HUES6 (cell line): ENCODE results near the gene KIF3A.
"Not testable (repeated sequence)": the region's sequence is repeated elsewhere in the genome, so short reads cannot be mapped to it uniquely, and the experiment has no call there.

Source experiments
- H3K27ac ChIP-seq: 2 replicates; pipeline ENCODE4 v1.7.0; 2013; ENCODE audit warnings: low read depth, mild to moderate bottlenecking, low read length, inconsistent platforms
- H3K27me3 ChIP-seq: 2 replicates; pipeline ENCODE4 v1.6.1; 2013; ENCODE audit warnings: low read length; ENCODE audit not compliant: control insufficient read depth, insufficient read depth
- H3K36me3 ChIP-seq: 2 replicates; pipeline ENCODE4 v1.6.1; 2013; ENCODE audit warnings: low read length; ENCODE audit not compliant: control insufficient read depth, insufficient read depth
- H3K4me1 ChIP-seq: 2 replicates; pipeline ENCODE4 v1.6.1; 2013; ENCODE audit warnings: low read length; ENCODE audit not compliant: control insufficient read depth, insufficient read depth
- H3K4me3 ChIP-seq: 2 replicates; pipeline ENCODE4 v1.5.1; 2013; ENCODE audit warnings: low read depth, low read length
- H3K9ac ChIP-seq: one replicate; pipeline ENCODE4 v1.6.1; 2013; ENCODE audit warnings: mild to moderate bottlenecking, low read length
- H3K9me3 ChIP-seq: 2 replicates; pipeline ENCODE4 v1.6.1; 2013; ENCODE audit warnings: low read depth, low read length; ENCODE audit not compliant: control insufficient read depth, insufficient read depth

KIF3A gene

DNA sequence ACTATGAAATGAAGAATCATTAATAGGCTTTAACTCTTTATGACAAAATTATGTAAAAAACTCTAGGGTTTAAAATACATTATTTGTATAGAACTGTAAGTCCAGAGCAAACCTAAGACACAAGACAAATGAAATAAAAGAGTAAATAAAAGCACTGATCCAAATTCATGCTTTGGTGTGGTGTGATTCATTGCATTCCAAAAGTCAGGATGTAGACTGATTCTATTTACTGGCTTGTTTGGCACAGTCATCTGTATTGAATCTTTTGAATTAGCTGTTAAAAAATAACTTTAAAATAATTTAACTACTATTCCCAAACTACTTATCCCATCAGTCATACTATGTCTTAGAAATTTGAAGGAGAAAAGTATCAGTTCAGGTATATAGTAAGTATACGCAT lies 32.5 kb downstream of the KIF3A start:
- H3K27me3 ChIP-seq: no peaks in the 10 kb centered on the region
- no peak overlapping the region for H3K27ac ChIP-seq
- no peaks in the 10 kb centered on the region for H3K4me1 ChIP-seq
- no peak overlapping the region for H3K4me3 ChIP-seq
- H3K9ac ChIP-seq: no peak overlapping the region
- peaks cover 16% of the 10 kb centered on the region for H3K36me3 ChIP-seq
- no peaks in the 10 kb centered on the region for H3K9me3 ChIP-seq

- H3K4me3 ChIP-seq: no peak overlapping the region
These were observed 41.4 kb downstream of the KIF3A start for GRCh38 chr5:132695956-132696355.

DNA sequence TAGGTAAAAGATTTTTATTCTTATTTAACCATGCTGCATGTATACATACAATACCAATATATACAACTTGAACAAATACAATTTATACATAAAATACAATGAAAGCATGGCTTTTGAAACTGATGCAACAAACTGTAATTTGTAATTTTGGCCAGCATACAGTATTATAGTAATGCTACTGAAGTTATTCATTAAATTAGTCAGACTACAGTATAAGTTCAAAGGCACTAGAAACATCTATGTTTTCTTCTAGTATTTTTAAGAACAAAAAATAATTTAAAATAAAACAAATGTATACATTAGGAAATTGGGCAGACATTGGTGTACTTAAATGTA lies 44.7 kb downstream of the KIF3A start:
- no peaks in the 10 kb centered on the region for H3K27me3 ChIP-seq
- no peaks in the 10 kb centered on the region for H3K36me3 ChIP-seq
- no peak overlapping the region for H3K9ac ChIP-seq
- H3K4me3 ChIP-seq: no peak overlapping the region
- no peaks in the 10 kb centered on the region for H3K9me3 ChIP-seq
- H3K4me1 ChIP-seq: no peaks in the 10 kb centered on the region
- no peak overlapping the region for H3K27ac ChIP-seq

More at GRCh38 chr5:132695956-132696355, 41.4 kb downstream of the KIF3A start:
- H3K9ac ChIP-seq: no peak overlapping the region
- no peaks in the 10 kb centered on the region for H3K9me3 ChIP-seq
- H3K36me3 ChIP-seq: peaks cover 3% of the 10 kb centered on the region; the same call in 1 of the 2 replicates
- no peaks in the 10 kb centered on the region for H3K27me3 ChIP-seq
- no peak overlapping the region for H3K27ac ChIP-seq
- no peaks in the 10 kb centered on the region for H3K4me1 ChIP-seq

DNA sequence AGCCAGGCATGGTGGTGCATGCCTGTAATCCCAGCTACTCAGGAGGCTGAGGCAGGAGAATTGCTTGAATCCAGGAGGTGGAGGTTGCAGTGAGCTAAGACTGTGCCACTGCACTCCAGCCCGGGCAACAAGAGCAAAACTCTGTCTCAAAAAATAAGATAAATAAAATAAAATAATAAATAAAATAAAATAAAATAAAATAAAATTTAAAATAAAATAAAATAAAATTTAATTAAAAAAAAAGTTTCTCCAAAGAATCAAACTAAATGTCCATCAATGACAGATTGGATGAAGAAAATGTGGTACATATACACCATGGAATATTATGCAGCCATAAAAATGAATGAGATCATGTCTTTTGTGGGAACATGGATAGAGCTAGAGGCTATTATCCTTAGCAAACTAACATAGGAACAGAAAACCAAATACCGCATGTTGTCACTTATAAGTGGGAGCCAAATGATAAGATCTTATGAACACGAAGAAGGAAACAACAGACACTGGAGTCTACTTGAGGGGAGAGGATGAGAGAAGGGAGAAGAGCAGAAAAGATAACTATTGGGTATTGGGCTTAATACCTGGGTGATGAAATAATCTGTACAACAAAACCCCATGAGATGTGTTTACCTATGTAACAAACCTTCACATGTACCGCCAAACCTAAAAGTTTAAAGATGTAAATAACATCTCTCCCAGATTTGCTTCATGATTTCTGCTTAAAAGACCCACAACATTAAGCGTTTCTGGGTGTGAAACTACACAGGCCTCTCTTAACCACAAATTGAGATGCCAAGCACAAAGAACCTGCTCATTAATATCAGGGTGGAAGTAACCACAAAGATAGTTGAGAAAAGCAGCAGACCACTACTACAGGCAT lies 45.4 kb downstream of the KIF3A start:
- not testable (repeated sequence) for H3K9me3 ChIP-seq, H3K36me3 ChIP-seq, H3K4me1 ChIP-seq, H3K27me3 ChIP-seq, H3K9ac ChIP-seq, H3K4me3 ChIP-seq, H3K27ac ChIP-seq

DNA sequence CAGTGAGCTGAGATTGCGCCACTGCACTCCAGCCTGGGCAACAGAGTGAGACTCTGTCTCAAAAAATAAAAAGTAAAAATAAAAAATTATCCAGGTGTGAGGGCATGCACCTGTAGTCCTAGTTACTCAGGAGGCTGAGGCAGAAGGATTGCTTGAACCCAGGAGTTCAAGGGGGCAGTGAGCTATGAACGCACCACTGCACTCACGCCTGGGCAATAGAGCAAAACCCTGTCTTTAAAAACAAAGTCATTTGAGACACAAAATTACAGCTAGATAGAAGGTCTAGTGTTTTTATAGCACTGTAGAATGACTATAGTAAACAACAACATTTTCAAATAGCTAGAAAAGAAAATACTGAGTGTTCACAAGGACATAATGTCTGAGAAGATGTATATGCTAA lies 47.2 kb downstream of the KIF3A start:
- Histone ChIP-seq H3K27ac (no peak overlapping the region), H3K27me3 (no peaks in the 10 kb centered on the region), H3K9me3 (no peaks in the 10 kb centered on the region), H3K36me3 (no peaks in the 10 kb centered on the region), H3K4me3 (no peak overlapping the region), H3K9ac (no peak overlapping the region), H3K4me1 (no peaks in the 10 kb centered on the region)

- Histone ChIP-seq H3K9me3 (no peaks in the 10 kb centered on the region), H3K27ac (no peak overlapping the region)
These were observed 47.8 kb downstream of the KIF3A start for GRCh38 chr5:132689513-132689912.

DNA sequence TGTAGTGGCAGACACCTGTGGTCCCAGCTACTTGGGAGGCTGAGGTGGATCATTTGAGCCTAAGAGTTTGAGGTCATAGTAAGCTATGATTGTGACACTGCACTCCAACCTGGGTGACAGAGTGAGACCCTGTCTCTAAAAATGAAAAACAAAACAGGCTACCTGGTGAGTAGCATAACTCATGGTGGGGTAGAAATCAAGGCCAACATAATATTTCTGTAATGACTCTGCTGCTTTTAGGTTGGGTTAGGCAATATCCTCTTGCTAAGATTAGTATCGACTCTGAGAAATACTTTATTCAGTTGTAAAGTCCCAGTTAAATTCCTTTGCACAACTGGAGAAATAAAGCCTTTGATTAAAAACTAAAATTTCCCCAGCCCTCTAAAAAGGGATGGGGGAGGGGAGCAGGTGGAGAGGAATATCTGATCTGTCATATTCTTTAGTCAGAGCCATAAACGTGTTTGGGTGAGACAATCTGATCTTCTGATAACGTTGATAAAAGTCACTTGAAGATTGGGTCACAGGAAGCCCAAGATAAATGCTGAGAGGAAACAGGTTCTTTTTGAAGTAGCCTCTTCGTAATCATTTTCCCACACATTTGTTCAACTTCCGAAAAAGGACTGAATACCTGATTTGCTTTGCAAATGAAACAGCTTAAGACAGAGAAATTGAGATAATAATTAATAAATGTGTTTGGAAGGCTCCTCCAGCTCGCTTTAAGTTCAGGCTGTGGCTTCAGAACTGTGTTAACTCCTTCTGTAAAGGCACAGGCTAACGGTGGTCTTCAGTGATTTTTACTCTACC lies 48.6 kb downstream of the KIF3A start:
- H3K27ac ChIP-seq: no peak overlapping the region
- no peaks in the 10 kb centered on the region for H3K4me1 ChIP-seq
- no peak overlapping the region for H3K4me3 ChIP-seq
- H3K27me3 ChIP-seq: no peaks in the 10 kb centered on the region
- no peaks in the 10 kb centered on the region for H3K36me3 ChIP-seq
- H3K9me3 ChIP-seq: no peaks in the 10 kb centered on the region
- no peak overlapping the region for H3K9ac ChIP-seq

More at GRCh38 chr5:132689513-132689912, 47.8 kb downstream of the KIF3A start:
- Histone ChIP-seq H3K4me1 (no peaks in the 10 kb centered on the region), H3K9ac (no peak overlapping the region), H3K36me3 (no peaks in the 10 kb centered on the region), H3K4me3 (no peak overlapping the region), H3K27me3 (no peaks in the 10 kb centered on the region)

DNA sequence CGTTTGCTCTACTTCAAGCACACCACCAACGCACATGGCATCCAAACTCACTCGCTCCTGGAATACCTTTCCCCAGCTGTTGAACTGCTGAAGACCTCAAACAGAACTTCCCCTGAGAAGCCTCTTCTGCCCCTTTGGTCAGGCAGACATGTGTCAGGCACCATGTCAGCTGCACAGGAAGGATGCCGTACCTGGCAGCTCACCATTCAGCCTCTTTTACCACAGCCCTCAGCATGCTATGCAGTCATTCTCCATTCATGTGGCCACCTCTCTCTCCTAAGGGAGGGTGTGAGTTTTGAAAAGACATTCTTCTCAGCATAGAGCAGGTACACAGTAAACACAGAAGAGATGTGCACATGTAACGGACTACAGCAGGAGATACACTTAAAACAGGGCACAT lies 49.4 kb downstream of the KIF3A start:
- H3K36me3 ChIP-seq: no peaks in the 10 kb centered on the region
- no peak overlapping the region for H3K4me3 ChIP-seq
- no peaks in the 10 kb centered on the region for H3K4me1 ChIP-seq

DNA sequence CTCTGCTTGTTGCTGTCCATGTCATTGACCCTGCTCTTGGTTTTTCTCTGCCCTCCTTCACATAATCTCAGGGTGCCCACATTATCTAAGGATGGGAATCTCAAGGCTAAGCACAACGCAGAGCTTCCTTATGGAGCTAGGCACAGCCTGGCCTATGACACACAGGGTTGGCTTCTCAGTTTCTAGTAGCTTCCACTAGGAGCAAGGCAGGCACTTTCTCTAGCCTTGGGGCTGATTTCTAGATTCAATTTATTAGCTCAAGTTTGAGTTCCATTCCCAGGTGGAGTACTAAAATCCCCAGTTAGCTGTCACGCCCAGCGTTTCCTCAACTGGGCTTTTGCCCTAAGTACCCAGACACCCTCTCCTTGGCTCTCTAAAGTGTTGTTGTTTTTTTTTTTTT lies 51.2 kb downstream of the KIF3A start:
- H3K9ac ChIP-seq: no peak overlapping the region
- no peaks in the 10 kb centered on the region for H3K36me3 ChIP-seq
- no peaks in the 10 kb centered on the region for H3K4me1 ChIP-seq
- no peaks in the 10 kb centered on the region for H3K9me3 ChIP-seq
- H3K27me3 ChIP-seq: no peaks in the 10 kb centered on the region
- H3K4me3 ChIP-seq: no peak overlapping the region
- no peak overlapping the region for H3K27ac ChIP-seq

More for the DNA sequence above, 49.4 kb downstream of the KIF3A start:
- Histone ChIP-seq H3K27ac (no peak overlapping the region), H3K9me3 (no peaks in the 10 kb centered on the region), H3K27me3 (no peaks in the 10 kb centered on the region), H3K9ac (no peak overlapping the region)

DNA sequence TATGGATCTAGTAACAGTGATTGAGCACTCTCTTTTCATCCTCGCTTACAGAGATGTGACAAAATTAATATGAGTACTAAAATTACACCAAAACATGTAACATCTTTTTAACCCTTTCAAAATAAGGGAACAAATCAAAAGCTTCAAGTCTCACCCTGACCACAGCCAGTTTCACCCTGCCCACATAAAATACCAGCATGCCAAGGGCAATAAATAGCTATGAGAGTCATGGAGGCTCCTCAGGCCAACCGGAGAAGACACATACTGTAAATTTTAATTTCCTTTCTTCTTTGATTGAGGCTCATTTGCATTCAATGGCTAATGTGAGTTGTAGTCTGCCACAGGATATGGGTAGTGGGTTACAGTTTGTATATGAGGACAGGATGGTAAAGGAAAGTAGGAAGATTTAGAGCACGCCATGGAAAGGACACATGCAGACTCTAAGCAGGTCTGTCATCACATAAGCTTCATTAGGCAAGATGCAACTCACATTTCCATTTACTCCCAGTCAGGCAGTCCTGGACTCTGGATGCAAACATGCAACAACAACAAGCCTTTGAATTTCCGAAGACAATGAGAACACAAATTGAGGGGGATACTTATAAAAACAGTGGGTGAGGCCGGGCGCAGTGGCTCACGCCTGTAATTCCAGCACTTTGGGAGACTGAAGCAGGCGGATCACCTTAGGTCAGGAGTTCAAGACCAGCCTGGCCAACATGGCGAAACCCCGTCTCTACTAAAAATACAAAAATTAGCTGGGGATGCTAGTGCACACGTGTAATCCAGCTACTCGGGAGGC lies 52.2 kb downstream of the KIF3A start:
- Histone ChIP-seq H3K36me3 (no peaks in the 10 kb centered on the region), H3K4me1 (peaks cover 2% of the 10 kb centered on the region; the same call in 1 of the 2 replicates), H3K9ac (no peak overlapping the region), H3K9me3 (no peaks in the 10 kb centered on the region), H3K4me3 (no peak overlapping the region), H3K27me3 (no peaks in the 10 kb centered on the region), H3K27ac (no peak overlapping the region)
